Bronchial epithelial cell (primary cell): ENCODE data around the gene PPP2R3B. TPM values are rescaled to one million over a fixed set of nuclear protein-coding genes. Genes with fewer than 3 reads are reported as not detected.
"Not testable (repeated sequence)": the region's sequence is repeated elsewhere in the genome, so short reads cannot be mapped to it uniquely, and the experiment has no call there.

Source experiments
- DNase-seq: peaks from one replicate; pipeline ENCODE4 v3.0.0-alpha.2; 2010; ENCODE audit warnings: low read depth
- FAIRE-seq: peaks from 2 replicates; lab custom pipeline; 2011; peaks lifted over from hg19 to GRCh38; lab: Jason Lieb, UNC
- H3K27me3 ChIP-seq: 2 replicates; pipeline ENCODE4 v1.5.1; 2011; ENCODE audit warnings: low read length; ENCODE audit not compliant: control insufficient read depth, insufficient read depth
- H3K36me3 ChIP-seq: 2 replicates; pipeline ENCODE4 v1.5.1; 2011; ENCODE audit warnings: low read length; ENCODE audit not compliant: control insufficient read depth, insufficient read depth
- H3K4me3 ChIP-seq: 2 replicates; pipeline ENCODE4 v1.5.1; 2011; ENCODE audit warnings: mild to moderate bottlenecking, low read depth, low read length, control low read depth
- CTCF ChIP-seq: IDR thresholded peaks from 2 replicates; pipeline ENCODE4 v1.5.1; 2011; ENCODE audit warnings: mild to moderate bottlenecking, moderate library complexity, low read length, control low read depth, inconsistent platforms; ENCODE audit not compliant: insufficient read depth, severe bottlenecking
- total RNA-seq: library from RNA; depleted of rRNA; stranded (reverse); fragments of >200 nt; gene quantifications from 2 replicates; pipeline ENCODE4 v1.2.1, GENCODE V29; 2014

The PPP2R3B gene
- total RNA-seq, 1 donor from 2014 or later = 11.8 TPM

GRCh38 chrX:310621-311155 is 76.0 kb downstream of the PPP2R3B start:
- FAIRE-seq (no peak), DNase-seq (no peak)
- peaks cover 29% of the 10 kb centered on the region for H3K36me3 ChIP-seq
- no peak for TF ChIP-seq CTCF
- no peak overlapping the region for H3K4me3 ChIP-seq
- H3K27me3 ChIP-seq = no peaks in the 10 kb centered on the region

DNA sequence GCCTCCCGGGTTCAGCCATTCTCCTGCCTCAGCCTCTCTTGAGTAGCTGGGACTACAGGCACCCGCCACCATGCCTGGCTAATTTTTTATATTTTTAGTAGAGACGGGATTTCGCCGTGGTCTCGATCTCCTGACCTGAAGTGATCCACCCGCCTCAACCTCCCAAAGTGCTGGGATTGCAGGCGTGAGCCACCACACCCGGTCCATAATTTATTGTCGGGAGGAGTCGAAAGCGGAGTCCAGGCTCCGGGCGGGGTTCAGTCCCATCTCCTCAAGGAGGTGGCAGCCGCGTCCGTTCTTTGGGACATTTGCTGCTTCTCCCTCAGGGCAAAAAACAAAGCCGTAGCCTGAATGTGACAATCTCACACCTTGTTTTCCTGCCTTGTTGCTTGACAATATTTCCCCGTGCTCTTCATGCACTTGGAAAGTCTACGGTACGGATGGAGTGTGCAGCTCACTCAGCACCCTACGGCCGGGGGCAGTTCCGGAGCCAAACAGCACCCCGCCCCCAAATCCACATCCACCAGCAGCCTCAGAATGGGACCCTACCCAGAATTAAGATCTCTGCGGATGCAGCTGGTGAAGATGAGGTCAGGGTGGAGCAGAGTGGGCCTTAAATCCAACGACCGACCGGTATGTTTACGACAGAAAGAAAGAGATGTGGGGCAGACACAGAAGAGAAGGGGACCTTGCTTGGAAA is 77.7 kb downstream of the PPP2R3B start:
- Histone ChIP-seq H3K4me3 (no peak overlapping the region), H3K27me3 (no peaks in the 10 kb centered on the region), H3K36me3 (peaks cover 27% of the 10 kb centered on the region)
- FAIRE-seq = no peak
- no peak for DNase-seq
- TF ChIP-seq CTCF = no peak

GRCh38 chrX:307261-308111 is 79.2 kb downstream of the PPP2R3B start:
- H3K36me3 ChIP-seq = peaks cover 27% of the 10 kb centered on the region
- FAIRE-seq (no peak), DNase-seq (no peak)

DNA sequence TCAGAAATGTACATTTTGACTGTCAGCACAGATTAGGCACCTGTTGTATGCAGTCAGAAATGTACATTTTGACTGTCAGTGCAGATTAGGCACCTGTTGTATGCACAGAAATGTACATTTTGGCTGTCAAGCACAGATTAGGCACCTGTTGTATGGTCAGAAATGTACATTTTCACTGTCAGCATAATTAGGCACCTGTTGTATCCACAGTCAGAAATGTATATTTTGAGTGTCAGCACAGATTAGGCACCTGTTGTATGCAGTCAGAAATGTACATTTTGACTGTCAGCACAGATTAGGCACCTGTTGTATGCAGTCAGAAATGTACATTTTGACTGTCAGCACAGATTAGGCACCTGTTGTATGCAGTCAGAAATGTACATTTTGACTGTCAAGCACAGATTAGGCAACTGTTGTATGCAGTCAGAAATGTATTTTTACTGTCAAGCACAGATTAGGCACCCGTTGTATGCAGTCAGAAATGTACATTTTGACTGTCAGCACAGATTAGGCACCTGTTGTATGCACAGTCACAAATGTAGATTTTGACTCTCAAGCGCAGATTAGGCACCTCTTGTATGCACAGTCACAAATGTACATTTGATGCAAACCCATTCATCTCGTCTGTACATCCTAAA is 80.0 kb downstream of the PPP2R3B start:
- peaks cover 24% of the 10 kb centered on the region for H3K36me3 ChIP-seq
- H3K4me3 ChIP-seq, H3K27me3 ChIP-seq, FAIRE-seq, DNase-seq: not testable (repeated sequence)

More at GRCh38 chrX:307261-308111, 79.2 kb downstream of the PPP2R3B start:
- H3K4me3 ChIP-seq = no peak overlapping the region
- TF ChIP-seq CTCF = no peak
- H3K27me3 ChIP-seq = no peaks in the 10 kb centered on the region

DNA sequence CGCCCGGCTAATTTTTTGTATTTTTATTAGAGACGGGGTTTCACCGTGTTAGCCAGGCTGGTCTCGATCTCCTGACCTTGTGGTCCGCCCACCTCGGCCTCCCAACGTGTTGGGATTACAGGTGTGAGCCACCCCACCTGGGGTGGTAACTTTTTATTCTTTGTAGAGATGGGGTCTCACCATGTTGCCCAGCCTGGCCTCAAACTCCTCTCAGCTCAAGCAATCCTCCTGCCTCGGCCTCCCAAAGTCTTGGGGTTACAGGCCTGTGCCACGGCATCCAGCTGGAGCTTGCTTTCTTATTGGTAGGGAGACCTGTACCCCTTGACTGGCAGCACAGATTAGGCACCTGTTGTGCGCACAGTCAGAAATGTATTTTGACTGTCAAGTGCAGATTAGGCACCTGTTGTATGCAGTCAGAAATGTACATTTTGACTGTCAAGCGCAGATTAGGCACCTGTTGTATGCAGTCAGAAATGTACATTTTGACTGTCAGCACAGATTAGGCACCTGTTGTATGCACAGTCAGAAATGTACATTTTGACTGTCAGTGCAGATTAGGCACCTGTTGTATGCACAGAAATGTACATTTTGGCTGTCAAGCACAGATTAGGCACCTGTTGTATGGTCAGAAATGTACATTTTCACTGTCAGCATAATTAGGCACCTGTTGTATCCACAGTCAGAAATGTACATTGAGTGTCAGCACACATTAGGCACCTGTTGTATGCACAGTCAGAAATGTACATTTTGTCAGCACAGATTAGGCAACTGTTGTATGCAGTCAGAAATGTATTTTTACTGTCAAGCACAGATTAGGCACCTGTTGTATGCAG is 80.7 kb downstream of the PPP2R3B start:
- H3K36me3 ChIP-seq = peaks cover 21% of the 10 kb centered on the region
- not testable (repeated sequence) for H3K4me3 ChIP-seq, H3K27me3 ChIP-seq, FAIRE-seq, DNase-seq

DNA sequence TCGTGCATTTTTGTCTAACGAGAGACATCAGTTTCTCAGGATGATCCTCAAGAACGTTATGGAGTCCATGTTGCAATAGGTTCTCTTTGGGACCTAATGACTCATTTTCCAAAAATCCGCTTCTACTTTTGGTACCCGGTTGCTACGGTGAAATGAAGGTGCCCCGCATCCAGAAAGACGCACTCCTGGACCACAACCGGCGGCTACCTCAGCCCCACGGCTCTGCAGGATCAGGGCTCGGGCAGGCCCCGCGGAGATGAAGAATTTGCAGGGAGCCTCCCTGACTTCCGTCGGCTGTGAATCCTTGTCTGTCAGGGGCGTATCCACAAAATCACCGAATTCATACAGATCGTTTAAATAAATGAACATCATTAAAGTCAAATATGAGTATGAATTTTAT is 83.7 kb downstream of the PPP2R3B start:
- Histone ChIP-seq H3K27me3 (no peaks in the 10 kb centered on the region), H3K4me3 (no peak overlapping the region), H3K36me3 (peaks cover 17% of the 10 kb centered on the region)
- TF ChIP-seq CTCF = no peak
- no peak for DNase-seq
- FAIRE-seq = no peak
